Measurements from ENCODE around the gene C14orf119.

- no peak for TF ChIP-seq CTCF (IDR thresholded peaks at IDR 0.05 in 4 of 5, conservative IDR thresholded peaks at IDR 0.05 in 1 of 5)
- no peak for TF ChIP-seq POLR2A (IDR thresholded peaks at IDR 0.05)
Measured at GRCh38 chr14:23103581-23103980, 8.3 kb downstream of the C14orf119 start.

Measured in gastrocnemius medialis (tissue), 4 donors.